Epithelial cell of proximal tubule (primary cell): ENCODE results near the gene GIMAP5. TPM values are rescaled to one million over a fixed set of nuclear protein-coding genes. Genes with fewer than 3 reads are reported as not detected.

ENCODE experiments used
- DNase-seq: peaks from one replicate; pipeline ENCODE4 v3.0.0-alpha.2; 2011; ENCODE audit warnings: low read depth
- H3K4me3 ChIP-seq: 2 replicates; pipeline ENCODE4 v1.5.1; 2011; ENCODE audit warnings: low read depth, mild to moderate bottlenecking, low read length
- total RNA-seq: library from RNA; depleted of rRNA; stranded (reverse); fragments of >200 nt; gene quantifications from 2 replicates; pipeline ENCODE4 v1.2.3, GENCODE V29; 2015
- TF ChIP-seq, protein P1 (sequence below): conservative IDR thresholded peaks from 2 replicates; pipeline ENCODE4 v1.5.1; 2012; ENCODE audit warnings: low read depth, mild to moderate bottlenecking, low read length

GIMAP5 gene
- total RNA-seq, 1 donor from 2014 or later, result not detected

DNA sequence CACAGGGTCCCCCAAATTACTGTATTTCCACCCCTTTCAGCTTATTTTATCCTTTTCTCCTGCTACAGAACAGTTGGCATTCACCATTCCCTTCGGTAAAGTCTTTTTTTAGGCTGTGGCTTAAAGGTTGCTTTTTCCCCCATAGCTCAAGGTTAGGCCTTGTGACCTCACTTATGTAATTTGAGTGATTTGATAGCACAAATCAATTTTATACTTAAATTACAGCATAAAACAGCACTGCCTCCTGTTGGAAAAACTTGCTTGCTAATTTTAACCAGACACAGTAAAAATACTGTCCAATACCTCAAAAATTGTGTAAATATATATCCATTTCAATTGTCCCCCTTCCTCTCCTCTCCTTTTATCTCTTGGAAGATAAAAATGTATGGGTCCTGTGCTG is 13.8 kb upstream of the GIMAP5 start:
- TF ChIP-seq, protein P1, sequence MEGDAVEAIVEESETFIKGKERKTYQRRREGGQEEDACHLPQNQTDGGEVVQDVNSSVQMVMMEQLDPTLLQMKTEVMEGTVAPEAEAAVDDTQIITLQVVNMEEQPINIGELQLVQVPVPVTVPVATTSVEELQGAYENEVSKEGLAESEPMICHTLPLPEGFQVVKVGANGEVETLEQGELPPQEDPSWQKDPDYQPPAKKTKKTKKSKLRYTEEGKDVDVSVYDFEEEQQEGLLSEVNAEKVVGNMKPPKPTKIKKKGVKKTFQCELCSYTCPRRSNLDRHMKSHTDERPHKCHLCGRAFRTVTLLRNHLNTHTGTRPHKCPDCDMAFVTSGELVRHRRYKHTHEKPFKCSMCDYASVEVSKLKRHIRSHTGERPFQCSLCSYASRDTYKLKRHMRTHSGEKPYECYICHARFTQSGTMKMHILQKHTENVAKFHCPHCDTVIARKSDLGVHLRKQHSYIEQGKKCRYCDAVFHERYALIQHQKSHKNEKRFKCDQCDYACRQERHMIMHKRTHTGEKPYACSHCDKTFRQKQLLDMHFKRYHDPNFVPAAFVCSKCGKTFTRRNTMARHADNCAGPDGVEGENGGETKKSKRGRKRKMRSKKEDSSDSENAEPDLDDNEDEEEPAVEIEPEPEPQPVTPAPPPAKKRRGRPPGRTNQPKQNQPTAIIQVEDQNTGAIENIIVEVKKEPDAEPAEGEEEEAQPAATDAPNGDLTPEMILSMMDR, result no peak
- no peak overlapping the region for H3K4me3 ChIP-seq
- no peak for DNase-seq

- DNase-seq, result no peak
- TF ChIP-seq, protein P1, result no peak
- H3K4me3 ChIP-seq, result no peak overlapping the region
Measured at GRCh38 chr7:150727381-150727780, 9.8 kb upstream of the GIMAP5 start.

DNA sequence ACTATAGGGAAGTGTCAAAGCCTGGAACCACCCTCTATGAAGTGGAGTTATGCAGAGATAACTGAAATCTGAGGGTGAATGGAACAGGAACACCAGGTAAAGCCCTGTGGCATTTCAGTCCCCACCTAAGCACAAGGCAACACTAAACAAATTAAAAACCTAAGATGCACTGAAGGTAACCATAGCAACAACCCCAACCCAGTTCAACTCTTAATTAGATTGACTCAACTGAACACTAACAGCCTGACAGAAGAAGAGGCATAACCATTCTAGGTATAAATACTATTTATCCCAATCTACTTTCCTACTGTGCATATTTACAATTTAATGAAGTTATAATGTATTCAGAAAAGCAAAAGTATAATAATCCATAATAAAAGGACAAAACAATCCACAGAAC is 9.2 kb upstream of the GIMAP5 start:
- no peak for DNase-seq
- TF ChIP-seq, protein P1, result no peak
- H3K4me3 ChIP-seq, result no peak overlapping the region

DNA sequence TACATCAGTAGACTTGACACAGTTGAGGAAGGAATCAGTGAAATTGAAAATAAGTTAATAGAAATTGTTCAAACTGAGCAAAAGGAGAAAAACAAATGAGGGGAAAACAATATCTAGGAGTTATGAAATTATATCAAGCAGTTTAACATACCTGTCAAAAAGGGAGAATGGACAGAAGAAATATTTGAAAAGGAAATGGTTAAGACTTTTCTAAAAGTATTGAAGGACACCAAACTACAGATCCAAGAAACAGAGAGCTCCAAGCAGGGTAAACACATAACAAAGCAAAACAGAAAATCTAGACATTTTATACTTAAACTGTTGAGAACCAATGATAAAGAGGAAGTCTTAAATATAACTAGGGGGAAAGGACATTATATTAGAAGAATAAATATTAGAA is 8.6 kb upstream of the GIMAP5 start:
- TF ChIP-seq, protein P1, result no peak
- DNase-seq, result no peak
- H3K4me3 ChIP-seq, result no peak overlapping the region

GRCh38 chr7:150731916-150732315 is 5.3 kb upstream of the GIMAP5 start:
- no peak for DNase-seq
- TF ChIP-seq, protein P1, result no peak
- no peak overlapping the region for H3K4me3 ChIP-seq

DNA sequence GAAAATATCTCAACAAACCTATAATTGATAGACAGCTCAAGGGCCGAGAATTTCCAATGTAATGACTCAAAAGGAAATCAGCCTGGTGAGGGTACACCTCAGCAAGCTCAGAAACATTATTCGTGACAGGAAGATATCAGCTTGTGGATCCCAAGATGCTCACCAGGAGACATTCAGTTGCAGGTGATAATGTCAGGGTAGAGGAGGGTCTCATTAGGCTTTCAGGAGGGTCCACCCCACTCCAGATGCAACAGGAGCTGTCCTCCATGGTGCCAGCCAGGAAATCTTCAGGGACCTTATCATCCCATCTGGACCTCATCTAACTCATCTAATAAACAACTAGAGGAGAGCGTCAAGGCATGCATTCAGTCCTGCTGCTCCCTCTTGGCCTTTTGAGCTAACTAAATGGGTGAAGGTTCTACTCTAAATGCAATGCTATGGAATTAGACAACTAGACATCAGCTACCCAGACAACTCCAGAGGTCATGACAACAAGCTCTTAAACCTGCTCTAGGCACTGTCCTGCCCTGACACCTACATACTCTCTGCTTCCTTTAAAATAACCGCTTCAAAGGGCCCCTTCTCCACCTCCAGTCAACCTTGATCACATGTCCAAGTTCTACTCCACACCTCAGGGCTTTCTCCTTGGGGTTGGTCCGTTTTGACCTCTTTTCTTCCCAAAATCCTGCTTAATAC is 4.3 kb upstream of the GIMAP5 start:
- DNase-seq, result no peak
- TF ChIP-seq, protein P1, result no peak

GRCh38 chr7:150733482-150734095 is 3.6 kb upstream of the GIMAP5 start:
- TF ChIP-seq, protein P1, result no peak
- H3K4me3 ChIP-seq, result no peak overlapping the region
- DNase-seq, result no peak

More for the DNA sequence above, 4.3 kb upstream of the GIMAP5 start:
- no peak overlapping the region for H3K4me3 ChIP-seq
